ENCODE measurements around the gene DAZAP1.

The DAZAP1 gene

GRCh38 chr19:1416014-1416841, 8.8 kb downstream of the DAZAP1 start:
- TF ChIP-seq TAF1 (IDR thresholded peaks at IDR 0.05; ENCODE audit: borderline replicate concordance, insufficient read depth, low read length): no peak
- no peak for TF ChIP-seq SIN3A (IDR thresholded peaks at IDR 0.05; ENCODE audit: borderline replicate concordance, insufficient read depth, low read length)
- TF ChIP-seq FOXP2 (optimal IDR thresholded peaks at IDR 0.05; ENCODE audit: borderline replicate concordance, extremely low read depth, extremely low read length, insufficient read depth): no peak
- TF ChIP-seq REST (IDR thresholded peaks at IDR 0.05; ENCODE audit: insufficient read depth in 1 of 2, low read depth in 2 of 2, low read length in 2 of 2): no peak
- no peak for TF ChIP-seq POLR2AphosphoS5 (IDR thresholded peaks at IDR 0.05; ENCODE audit: low read depth, low read length)

DNA sequence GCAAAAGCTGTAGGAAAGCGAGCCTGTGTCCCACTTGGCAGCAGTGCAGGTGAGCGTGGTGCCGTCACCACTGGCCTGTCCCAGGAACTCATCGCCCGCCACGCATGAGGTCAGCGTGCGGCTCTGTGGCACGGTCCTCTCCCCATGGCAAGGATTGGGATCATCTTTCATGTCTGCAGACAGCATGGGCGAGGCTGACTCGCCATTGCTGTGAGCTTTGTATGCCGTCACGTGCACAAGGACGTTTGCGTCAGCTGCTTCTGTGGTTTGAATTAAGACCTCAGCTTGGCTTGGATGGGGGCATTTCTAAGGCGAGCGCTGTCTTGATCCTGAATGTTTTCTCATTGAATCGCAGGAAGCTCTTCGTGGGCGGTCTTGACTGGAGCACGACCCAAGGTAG, 9.8 kb downstream of the DAZAP1 start:
- TF ChIP-seq REST (IDR thresholded peaks at IDR 0.05; ENCODE audit: insufficient read depth in 1 of 2, low read depth in 2 of 2, low read length in 2 of 2): no peak
- TF ChIP-seq FOXP2 (optimal IDR thresholded peaks at IDR 0.05; ENCODE audit: borderline replicate concordance, extremely low read depth, extremely low read length, insufficient read depth): no peak
- no peak for TF ChIP-seq TAF1 (IDR thresholded peaks at IDR 0.05; ENCODE audit: borderline replicate concordance, insufficient read depth, low read length)
- TF ChIP-seq SIN3A (IDR thresholded peaks at IDR 0.05; ENCODE audit: borderline replicate concordance, insufficient read depth, low read length): no peak
- no peak for TF ChIP-seq POLR2AphosphoS5 (IDR thresholded peaks at IDR 0.05; ENCODE audit: low read depth, low read length)

DNA sequence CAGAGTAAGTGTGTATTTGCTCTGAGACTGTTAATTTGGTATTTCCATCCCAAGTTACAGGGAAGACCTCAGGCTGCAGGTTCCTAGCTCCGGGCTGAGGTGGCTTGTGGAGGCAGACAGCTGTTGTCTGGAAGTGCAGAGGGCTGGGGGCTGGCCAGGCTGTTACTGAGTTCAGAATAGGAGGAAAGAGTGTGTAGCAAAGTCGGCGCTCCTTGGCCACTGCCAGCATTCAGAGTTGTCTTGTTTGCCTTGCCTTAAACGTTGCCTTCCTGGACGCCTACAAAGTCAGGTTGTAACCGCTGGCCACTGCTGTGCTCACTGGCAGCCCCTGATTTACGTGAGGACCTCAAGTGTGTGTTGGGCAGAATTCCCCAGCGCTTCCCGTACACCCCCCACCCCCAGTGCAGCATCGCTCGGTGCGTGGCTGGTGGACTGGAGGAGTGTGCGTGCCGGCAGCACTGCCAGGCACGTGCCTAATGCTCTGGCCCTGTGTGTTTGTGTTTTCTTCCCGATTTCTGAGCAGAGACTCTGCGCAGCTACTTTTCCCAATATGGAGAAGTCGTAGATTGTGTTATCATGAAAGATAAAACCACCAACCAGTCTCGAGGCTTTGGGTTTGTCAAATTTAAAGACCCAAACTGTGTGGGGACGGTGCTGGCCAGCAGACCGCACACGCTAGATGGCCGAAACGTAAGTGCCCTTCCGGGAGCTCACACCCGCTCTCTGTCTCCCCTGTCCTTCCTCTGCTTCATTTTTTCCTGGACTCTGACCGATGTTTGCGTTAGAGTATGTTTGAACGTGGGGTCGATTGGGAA, 10.5 kb downstream of the DAZAP1 start:
- TF ChIP-seq POLR2AphosphoS5 (IDR thresholded peaks at IDR 0.05; ENCODE audit: low read depth, low read length): no peak

GRCh38 chr19:1418496-1418775, 11.1 kb downstream of the DAZAP1 start:
- TF ChIP-seq FOXP2 (optimal IDR thresholded peaks at IDR 0.05; ENCODE audit: borderline replicate concordance, extremely low read depth, extremely low read length, insufficient read depth) (no peak), REST (IDR thresholded peaks at IDR 0.05; ENCODE audit: insufficient read depth in 1 of 2, low read depth in 2 of 2, low read length in 2 of 2) (no peak), SIN3A (IDR thresholded peaks at IDR 0.05; ENCODE audit: borderline replicate concordance, insufficient read depth, low read length) (no peak)

GRCh38 chr19:1418951-1419738, 11.8 kb downstream of the DAZAP1 start:
- TF ChIP-seq TAF1 (IDR thresholded peaks at IDR 0.05; ENCODE audit: borderline replicate concordance, insufficient read depth, low read length) (no peak), SIN3A (IDR thresholded peaks at IDR 0.05; ENCODE audit: borderline replicate concordance, insufficient read depth, low read length) (no peak), FOXP2 (optimal IDR thresholded peaks at IDR 0.05; ENCODE audit: borderline replicate concordance, extremely low read depth, extremely low read length, insufficient read depth) (no peak), REST (IDR thresholded peaks at IDR 0.05; ENCODE audit: insufficient read depth in 1 of 2, low read depth in 2 of 2, low read length in 2 of 2) (no peak), POLR2AphosphoS5 (IDR thresholded peaks at IDR 0.05; ENCODE audit: low read depth, low read length) (no peak)
